ENCODE results near the gene ZDHHC12. TPM values are rescaled to one million over a fixed set of nuclear protein-coding genes. Genes with fewer than 3 reads are reported as not detected.

Gene ZDHHC12
- total RNA-seq (5.7 TPM), polyA plus RNA-seq (ENCODE audit: insufficient read depth in 1 of 8, insufficient read length in 8 of 8, low replicate concordance in 1 of 8) (10 to 100 TPM in 1 of 8 donors, 1 to 10 TPM in 7; 5.9 to 10.7 (median 6.8) TPM)
- long read RNA-seq, donor 1, partial matches to known transcripts: 0 of 3 reads
- long read RNA-seq, donor 1, other reads (novel, unspliced or antisense): 0 of 3 reads
- long read RNA-seq, donor 2, partial matches to known transcripts: 0 of 1 reads
- long read RNA-seq, donor 2, other reads (novel, unspliced or antisense): 0 of 1 reads
- long read RNA-seq, donor 3, transcript ZDHHC12-201 (5 exons, 1,129 nt): major isoform, 5 of 5 reads
- long read RNA-seq, donor 3, partial matches to known transcripts: 0 of 5 reads
- long read RNA-seq, donor 3, other reads (novel, unspliced or antisense): 0 of 5 reads
- long read RNA-seq, donor 4, partial matches to known transcripts: 0 of 2 reads
- long read RNA-seq, donor 4, other reads (novel, unspliced or antisense): 0 of 2 reads
- long read RNA-seq, donor 5, transcript ZDHHC12-201 (5 exons, 1,129 nt): major isoform, 5 of 5 reads
- long read RNA-seq, donor 5, partial matches to known transcripts: 0 of 5 reads
- long read RNA-seq, donor 5, other reads (novel, unspliced or antisense): 0 of 5 reads
- long read RNA-seq, donor 6, transcript ZDHHC12-201 (5 exons, 1,129 nt): major isoform, 6 of 16 reads
- long read RNA-seq, donor 6, partial matches to known transcripts: 10 of 16 reads
- long read RNA-seq, donor 6, other reads (novel, unspliced or antisense): 0 of 16 reads
- long read RNA-seq, donor 7, partial matches to known transcripts: 0 of 4 reads
- long read RNA-seq, donor 7, other reads (novel, unspliced or antisense): 0 of 4 reads
- long read RNA-seq, donor 8, partial matches to known transcripts: 0 of 4 reads
- long read RNA-seq, donor 8, other reads (novel, unspliced or antisense): 0 of 4 reads
- long read RNA-seq, donor 9, partial matches to known transcripts: 7 of 10 reads
- long read RNA-seq, donor 9, other reads (novel, unspliced or antisense): 0 of 10 reads
- long read RNA-seq, donor 10, partial matches to known transcripts: 0 of 4 reads
- long read RNA-seq, donor 10, other reads (novel, unspliced or antisense): 0 of 4 reads
- long read RNA-seq, donor 11, partial matches to known transcripts: 0 of 2 reads
- long read RNA-seq, donor 11, other reads (novel, unspliced or antisense): 0 of 2 reads

GRCh38 chr9:128723866-128724743 is at the start of gene ZDHHC12:
TSS of gene ZDHHC12 (minus strand) at chr9:128724127. CDS start at chr9:128724093, 34 bp downstream.
- no peaks in the 10 kb centered on the region for H3K9me3 ChIP-seq (replicated peaks; ENCODE audit: control insufficient read depth, low read depth, low read length)
- H3K4me1 ChIP-seq (ENCODE audit: control insufficient read depth, insufficient read depth, low read length): peaks cover 15% of the 10 kb centered on the region
- DNase-seq: peak; percentile 92
- peaks cover 14% of the 10 kb centered on the region for H3K36me3 ChIP-seq (ENCODE audit: control insufficient read depth, insufficient read depth, low read length)
- H3K4me3 ChIP-seq (ENCODE audit: low read length): peak within 1 kb of the TSS; percentile 66
- under 1% methylated on average over 63 of the region's 68 CpGs for WGBS (ENCODE audit: insufficient coverage)
- H3K27me3 ChIP-seq (ENCODE audit: control insufficient read depth, insufficient read depth, low read length): no peaks in the 10 kb centered on the region
- H3K27ac ChIP-seq (ENCODE audit: low read length): peak within 1 kb of the TSS; percentile 51

GRCh38 chr9:128773049-128773448 is 49.1 kb upstream of the ZDHHC12 start:
- H3K4me3 ChIP-seq (ENCODE audit: low read length): no peak overlapping the region
- DNase-seq: no peak
- peaks cover 15% of the 10 kb centered on the region for H3K4me1 ChIP-seq (ENCODE audit: control insufficient read depth, insufficient read depth, low read length)
- no peaks in the 10 kb centered on the region for H3K27me3 ChIP-seq (ENCODE audit: control insufficient read depth, insufficient read depth, low read length)
- no peak overlapping the region for H3K27ac ChIP-seq (ENCODE audit: low read length)
- peaks cover 8% of the 10 kb centered on the region for H3K9me3 ChIP-seq (replicated peaks; ENCODE audit: control insufficient read depth, low read depth, low read length)
- peaks cover 4% of the 10 kb centered on the region for H3K36me3 ChIP-seq (ENCODE audit: control insufficient read depth, insufficient read depth, low read length)
- WGBS (ENCODE audit: insufficient coverage): 91% methylated on average over 5 of the region's 5 CpGs

GRCh38 chr9:128771745-128772519 is 48.0 kb upstream of the ZDHHC12 start, which contains the start of gene ZER1:
TSS of gene ZER1 (minus strand) at chr9:128771927. CDS start at chr9:128755565, 16,362 bp downstream.
- under 1% methylated on average over 72 of the region's 72 CpGs for WGBS (ENCODE audit: insufficient coverage)
- DNase-seq: peak; percentile 96
- H3K9me3 ChIP-seq (replicated peaks; ENCODE audit: control insufficient read depth, low read depth, low read length): peaks cover 8% of the 10 kb centered on the region
- no peaks in the 10 kb centered on the region for H3K27me3 ChIP-seq (ENCODE audit: control insufficient read depth, insufficient read depth, low read length)
- peak within 1 kb of the TSS; percentile 95 for H3K27ac ChIP-seq (ENCODE audit: low read length)
- peaks cover 15% of the 10 kb centered on the region for H3K4me1 ChIP-seq (ENCODE audit: control insufficient read depth, insufficient read depth, low read length)
- H3K4me3 ChIP-seq (ENCODE audit: low read length): peak within 1 kb of the TSS; percentile 82
- peaks cover 13% of the 10 kb centered on the region for H3K36me3 ChIP-seq (ENCODE audit: control insufficient read depth, insufficient read depth, low read length)

- H3K4me3 ChIP-seq (ENCODE audit: low read length): peak overlapping the region; percentile 82
- H3K36me3 ChIP-seq (ENCODE audit: control insufficient read depth, insufficient read depth, low read length): peaks cover 13% of the 10 kb centered on the region
- DNase-seq: peak; percentile 35
Observed at GRCh38 chr9:128771094-128771721, 47.3 kb upstream of the ZDHHC12 start.

GRCh38 chr9:128770286-128771030 is 46.5 kb upstream of the ZDHHC12 start:
- Histone ChIP-seq H3K36me3 (ENCODE audit: control insufficient read depth, insufficient read depth, low read length) (peaks cover 13% of the 10 kb centered on the region), H3K4me3 (ENCODE audit: low read length) (peak overlapping the region; percentile 82), H3K4me1 (ENCODE audit: control insufficient read depth, insufficient read depth, low read length) (peaks cover 15% of the 10 kb centered on the region), H3K27ac (ENCODE audit: low read length) (peak overlapping the region; percentile 81), H3K27me3 (ENCODE audit: control insufficient read depth, insufficient read depth, low read length) (no peaks in the 10 kb centered on the region), H3K9me3 (replicated peaks; ENCODE audit: control insufficient read depth, low read depth, low read length) (no peaks in the 10 kb centered on the region)
- 95% methylated on average over 3 of the region's 11 CpGs for WGBS (ENCODE audit: insufficient coverage)
- DNase-seq: no peak

More at GRCh38 chr9:128771094-128771721, 47.3 kb upstream of the ZDHHC12 start:
- peaks cover 6% of the 10 kb centered on the region for H3K9me3 ChIP-seq (replicated peaks; ENCODE audit: control insufficient read depth, low read depth, low read length)
- no peaks in the 10 kb centered on the region for H3K27me3 ChIP-seq (ENCODE audit: control insufficient read depth, insufficient read depth, low read length)
- H3K27ac ChIP-seq (ENCODE audit: low read length): peak overlapping the region; percentile 81
- WGBS (ENCODE audit: insufficient coverage): under 1% methylated on average over 24 of the region's 28 CpGs
- peaks cover 15% of the 10 kb centered on the region for H3K4me1 ChIP-seq (ENCODE audit: control insufficient read depth, insufficient read depth, low read length)

GRCh38 chr9:128768606-128769005 is 44.7 kb upstream of the ZDHHC12 start:
- Histone ChIP-seq H3K4me3 (ENCODE audit: low read length) (no peak overlapping the region), H3K4me1 (ENCODE audit: control insufficient read depth, insufficient read depth, low read length) (peaks cover 15% of the 10 kb centered on the region), H3K36me3 (ENCODE audit: control insufficient read depth, insufficient read depth, low read length) (peaks cover 25% of the 10 kb centered on the region), H3K9me3 (replicated peaks; ENCODE audit: control insufficient read depth, low read depth, low read length) (no peaks in the 10 kb centered on the region), H3K27me3 (ENCODE audit: control insufficient read depth, insufficient read depth, low read length) (no peaks in the 10 kb centered on the region), H3K27ac (ENCODE audit: low read length) (no peak overlapping the region)
- 82% methylated on average over 4 of the region's 6 CpGs for WGBS (ENCODE audit: insufficient coverage)
- no peak for DNase-seq

- 67% methylated on average over 3 of the region's 3 CpGs for WGBS (ENCODE audit: insufficient coverage)
Observed at GRCh38 chr9:128765499-128765898, 41.6 kb upstream of the ZDHHC12 start.

GRCh38 chr9:128764361-128764760 is 40.4 kb upstream of the ZDHHC12 start:
- no peak overlapping the region for H3K4me3 ChIP-seq (ENCODE audit: low read length)
- H3K27ac ChIP-seq (ENCODE audit: low read length): no peak overlapping the region
- no peak for DNase-seq
- no peaks in the 10 kb centered on the region for H3K4me1 ChIP-seq (ENCODE audit: control insufficient read depth, insufficient read depth, low read length)
- WGBS (ENCODE audit: insufficient coverage): 82% methylated on average over 5 of the region's 6 CpGs
- H3K27me3 ChIP-seq (ENCODE audit: control insufficient read depth, insufficient read depth, low read length): no peaks in the 10 kb centered on the region
- H3K9me3 ChIP-seq (replicated peaks; ENCODE audit: control insufficient read depth, low read depth, low read length): no peaks in the 10 kb centered on the region
- peaks cover 25% of the 10 kb centered on the region for H3K36me3 ChIP-seq (ENCODE audit: control insufficient read depth, insufficient read depth, low read length)

More at GRCh38 chr9:128765499-128765898, 41.6 kb upstream of the ZDHHC12 start:
- H3K4me3 ChIP-seq (ENCODE audit: low read length): no peak overlapping the region
- DNase-seq: no peak
- H3K27ac ChIP-seq (ENCODE audit: low read length): no peak overlapping the region
- H3K27me3 ChIP-seq (ENCODE audit: control insufficient read depth, insufficient read depth, low read length): no peaks in the 10 kb centered on the region
- H3K36me3 ChIP-seq (ENCODE audit: control insufficient read depth, insufficient read depth, low read length): peaks cover 25% of the 10 kb centered on the region
- H3K4me1 ChIP-seq (ENCODE audit: control insufficient read depth, insufficient read depth, low read length): peaks cover 2% of the 10 kb centered on the region
- no peaks in the 10 kb centered on the region for H3K9me3 ChIP-seq (replicated peaks; ENCODE audit: control insufficient read depth, low read depth, low read length)
